ENCODE measurements around the gene PREPL.
A peak's percentile ranks its signal among the peaks of the same experiment; 100 is the strongest.
"Not testable (repeated sequence)": the region's sequence is repeated elsewhere in the genome, so short reads cannot be mapped to it uniquely, and the experiment has no call there.

Gene PREPL

GRCh38 chr2:44348400-44348799, 12.9 kb downstream of the PREPL start:
- no peak for DNase-seq (ENCODE audit: low read depth in 2 of 2)

- no peak for DNase-seq (ENCODE audit: low read depth in 2 of 2)
These were observed 13.8 kb downstream of the PREPL start for GRCh38 chr2:44347526-44347925.

- no peak for DNase-seq (ENCODE audit: low read depth in 2 of 2)
These were observed 18.4 kb downstream of the PREPL start for GRCh38 chr2:44342854-44343253.

DNA sequence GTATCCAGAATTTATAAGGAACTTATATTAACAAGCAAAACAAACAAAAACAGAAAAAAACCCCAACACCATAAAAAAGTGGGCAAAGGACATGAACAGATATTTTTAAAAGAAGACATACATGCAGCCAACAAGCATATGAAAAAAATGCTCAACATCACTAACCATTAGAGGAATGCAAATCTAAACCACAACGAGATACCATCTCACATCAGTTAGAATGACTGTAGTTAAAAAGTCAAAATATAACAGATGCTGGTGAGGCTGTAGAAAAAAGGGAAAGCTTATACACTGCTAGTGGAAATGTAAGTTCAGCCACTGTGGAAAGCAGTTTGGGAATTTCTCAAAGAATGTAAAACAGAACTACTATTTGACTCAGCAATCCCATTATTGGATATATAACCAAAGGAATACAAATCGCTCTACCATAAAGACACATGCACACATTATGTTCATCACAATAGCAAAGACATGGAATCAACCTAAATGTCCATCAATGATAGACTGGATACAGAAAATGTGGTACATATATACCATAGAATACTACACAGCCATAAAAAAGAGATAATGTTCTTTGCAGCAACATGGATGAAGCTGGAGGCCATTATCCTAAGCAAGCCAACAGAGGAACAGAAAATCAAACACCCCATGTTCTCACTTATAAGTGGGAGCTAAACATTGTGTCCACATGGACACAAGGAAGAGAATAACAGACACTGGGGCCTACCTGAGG, 25.3 kb downstream of the PREPL start:
- no peak for DNase-seq (ENCODE audit: low read depth in 2 of 2)

DNA sequence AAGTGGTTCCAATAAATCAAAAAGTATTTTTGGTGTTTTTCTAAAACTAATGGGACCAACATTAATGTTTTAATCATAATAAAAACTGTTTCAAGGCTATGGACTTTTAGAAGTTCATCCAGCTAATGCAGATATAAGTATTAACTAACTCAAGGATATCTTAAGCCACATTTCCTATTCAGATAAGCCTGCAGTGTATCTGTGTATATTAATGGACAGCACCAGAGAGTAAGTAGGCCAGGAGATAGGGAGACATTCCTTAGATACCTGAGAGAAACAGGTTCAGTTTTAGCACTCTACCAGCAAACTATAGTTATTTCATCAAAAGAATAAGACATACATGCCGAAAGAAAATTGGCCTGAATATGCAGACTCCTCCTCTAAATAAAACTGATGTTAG, 27.3 kb downstream of the PREPL start:
- no peak for DNase-seq (ENCODE audit: low read depth in 2 of 2)

DNA sequence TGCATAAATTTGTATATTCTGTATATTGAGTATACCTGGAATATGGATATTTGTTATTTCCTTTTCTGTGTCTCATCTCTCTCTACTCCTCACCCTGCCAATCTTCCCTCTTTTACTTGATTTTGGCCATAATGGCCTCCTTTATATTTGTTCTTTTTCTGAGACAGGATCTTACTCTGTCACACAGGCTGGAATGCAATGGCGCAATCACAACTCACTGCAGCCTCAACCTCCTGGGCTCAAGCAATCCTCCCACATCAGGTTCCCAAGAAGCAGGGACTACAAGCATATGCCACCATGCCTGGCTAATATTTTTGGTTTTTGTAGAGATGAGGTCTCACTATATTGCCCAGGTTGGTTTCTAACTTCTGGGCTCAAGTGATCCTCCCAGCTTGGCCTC, 30.5 kb downstream of the PREPL start:
- no peak for DNase-seq (ENCODE audit: low read depth in 2 of 2)

GRCh38 chr2:44329343-44329742, 32.0 kb downstream of the PREPL start:
- no peak for DNase-seq (ENCODE audit: low read depth in 2 of 2)

GRCh38 chr2:44328750-44329149, 32.5 kb downstream of the PREPL start:
- no peak for DNase-seq (ENCODE audit: low read depth in 2 of 2)

DNA sequence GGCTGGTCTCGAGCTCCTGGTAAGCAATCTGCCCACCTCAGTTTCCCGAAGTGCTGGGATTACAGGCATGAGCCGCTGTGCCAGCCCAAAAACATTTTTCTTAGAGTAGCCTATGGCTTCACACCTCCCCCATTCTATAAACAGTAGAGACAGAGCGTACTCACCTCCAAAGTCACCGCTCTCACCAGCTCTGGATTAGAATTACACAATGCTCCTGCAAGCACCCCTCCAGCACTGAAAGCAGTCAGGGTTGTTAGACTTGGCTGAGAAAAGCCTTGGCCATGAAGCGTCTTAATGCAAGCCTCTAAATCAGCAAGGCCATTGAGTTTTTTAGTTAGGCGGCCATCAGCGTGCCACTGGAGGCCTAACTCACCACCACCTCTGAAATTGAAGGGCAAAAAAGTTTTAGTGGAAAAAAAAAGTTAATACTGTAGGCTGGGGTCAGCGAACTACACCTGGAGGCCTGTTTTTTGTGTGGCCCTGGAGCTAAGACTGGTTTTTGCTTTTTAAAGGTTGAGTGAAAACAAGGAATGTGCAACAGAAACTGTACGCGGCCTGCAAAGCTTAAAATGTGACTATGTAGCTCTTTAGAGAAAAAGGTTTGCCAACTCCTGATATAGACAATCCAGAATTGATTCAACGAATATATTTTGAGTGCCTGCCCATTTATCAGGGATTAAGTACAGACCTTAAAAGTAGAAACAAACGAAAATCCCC, 34.6 kb downstream of the PREPL start:
- no peak for DNase-seq (ENCODE audit: low read depth in 2 of 2)

- no peak for DNase-seq (ENCODE audit: low read depth in 2 of 2)
These were observed 35.4 kb downstream of the PREPL start for GRCh38 chr2:44325897-44326296.

GRCh38 chr2:44324971-44325426, 36.3 kb downstream of the PREPL start:
- DNase-seq (ENCODE audit: low read depth in 2 of 2): peak; percentile 13 to 18

DNA sequence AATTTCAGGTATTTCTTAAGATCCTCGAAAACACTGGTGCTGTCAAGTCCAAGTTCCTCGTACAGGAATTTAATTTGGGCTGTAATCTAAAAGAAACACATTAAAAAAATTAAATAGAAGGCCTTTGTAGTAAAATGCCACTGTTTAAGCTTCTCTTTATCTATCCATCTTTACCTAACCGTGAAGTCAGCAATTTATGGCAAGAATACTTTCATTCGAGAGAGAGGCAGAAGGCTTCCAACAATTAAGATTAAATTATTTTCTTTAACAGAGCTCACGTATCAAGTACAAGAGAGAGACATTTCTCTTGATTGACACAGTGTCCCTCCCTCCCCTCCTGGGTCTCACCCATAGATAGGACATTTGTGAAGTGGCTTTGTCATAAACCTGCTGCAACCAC, 39.9 kb downstream of the PREPL start:
- no peak for DNase-seq (ENCODE audit: low read depth in 2 of 2)

GRCh38 chr2:44320832-44321231, 40.5 kb downstream of the PREPL start:
- no peak for DNase-seq (ENCODE audit: low read depth in 2 of 2)

DNA sequence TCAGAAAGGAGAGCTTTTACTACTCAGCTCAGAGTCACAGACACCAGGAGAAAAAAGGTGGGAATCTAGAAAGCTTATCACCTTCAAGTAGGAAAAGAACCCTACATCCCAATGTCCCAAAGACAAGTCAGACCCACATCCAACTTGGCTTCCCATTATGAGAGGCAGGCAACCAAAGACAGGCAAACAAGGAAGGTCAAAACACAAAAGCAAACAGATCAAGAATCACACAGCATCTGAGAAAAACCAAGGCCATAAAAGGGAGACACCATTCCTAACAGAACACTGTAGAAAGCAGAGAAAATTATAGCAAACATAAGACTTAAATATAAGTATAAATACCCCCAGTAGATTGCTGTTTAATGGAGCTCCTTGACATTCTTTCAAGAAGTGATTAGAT, 45.3 kb downstream of the PREPL start:
- DNase-seq (ENCODE audit: low read depth in 2 of 2): no peak

GRCh38 chr2:44314362-44314761, 46.9 kb downstream of the PREPL start:
- no peak for DNase-seq (ENCODE audit: low read depth in 2 of 2)

DNA sequence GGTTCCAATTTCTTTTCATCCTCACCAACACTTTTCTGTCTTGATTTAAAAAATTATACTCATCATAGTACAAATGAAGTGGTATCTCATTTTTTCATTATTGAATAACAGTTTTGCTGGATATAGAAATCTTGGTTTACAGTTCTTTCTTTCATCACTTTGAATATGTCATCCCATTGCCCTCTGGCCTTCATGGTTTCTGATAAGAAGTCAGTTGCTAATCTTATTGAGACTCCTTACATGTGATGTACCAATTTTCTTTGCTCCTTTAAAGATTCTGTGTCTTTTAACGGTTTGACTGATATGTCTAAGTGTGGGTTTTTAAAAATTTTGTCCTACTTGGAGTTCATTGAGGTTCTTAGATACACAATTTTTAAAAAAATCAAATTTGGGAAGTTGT, 51.0 kb downstream of the PREPL start:
- DNase-seq (ENCODE audit: low read depth in 2 of 2): no peak

DNA sequence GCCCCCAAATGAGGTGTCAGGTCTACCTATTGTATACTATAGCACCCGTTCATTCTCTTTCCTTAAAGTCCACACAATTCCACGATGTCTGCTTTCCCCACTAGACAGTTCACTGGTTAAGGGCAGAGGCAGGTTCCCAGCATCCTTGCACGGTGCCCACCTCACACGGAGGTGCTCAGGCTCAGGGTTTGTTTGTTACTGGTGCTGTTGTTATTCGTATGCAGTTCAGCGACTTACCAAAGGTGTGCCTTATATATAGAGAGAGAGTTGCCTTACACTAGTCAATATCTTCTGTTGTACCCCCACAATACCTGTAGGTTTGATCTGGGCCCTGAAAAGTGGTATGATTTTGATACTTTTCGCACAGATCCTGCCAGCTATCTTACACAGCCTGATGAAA, 55.4 kb downstream of the PREPL start:
- no peak for DNase-seq (ENCODE audit: low read depth in 2 of 2)

- no peak for DNase-seq (ENCODE audit: low read depth in 2 of 2)
These were observed 57.0 kb downstream of the PREPL start for GRCh38 chr2:44304258-44304657.

- not testable (repeated sequence) for DNase-seq (ENCODE audit: low read depth in 2 of 2)
These were observed 57.5 kb downstream of the PREPL start for GRCh38 chr2:44303766-44304165.

GRCh38 chr2:44301111-44301510, 60.2 kb downstream of the PREPL start:
- DNase-seq (ENCODE audit: low read depth in 2 of 2): no peak

DNA sequence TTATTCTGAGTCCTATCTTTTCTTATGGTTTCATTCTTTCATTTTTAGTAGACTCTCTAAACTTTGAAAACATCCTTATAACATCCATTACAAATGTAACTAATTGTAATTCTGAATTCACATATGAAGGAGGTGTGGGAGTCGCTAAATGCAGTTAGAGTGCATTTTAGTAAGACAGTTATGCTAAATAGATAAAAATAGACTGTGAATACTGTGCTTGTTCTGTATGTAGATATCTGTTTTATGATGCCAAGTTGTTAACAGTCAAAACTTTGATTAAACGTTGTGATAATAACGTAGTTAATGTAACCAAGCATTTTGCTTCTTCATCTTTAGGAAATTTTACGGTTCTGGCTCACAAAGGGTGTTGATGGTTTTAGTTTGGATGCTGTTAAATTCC, 61.7 kb downstream of the PREPL start:
- DNase-seq (ENCODE audit: low read depth in 2 of 2): no peak

GRCh38 chr2:44297431-44297830, 63.9 kb downstream of the PREPL start:
- DNase-seq (ENCODE audit: low read depth in 2 of 2): no peak

GRCh38 chr2:44296653-44297052, 64.6 kb downstream of the PREPL start:
- DNase-seq (ENCODE audit: low read depth in 2 of 2): no peak

Measured in fibroblast of skin of left biceps (primary cell).